HG02678 (cell line): ENCODE data around the gene RPL38.
A peak's percentile ranks its signal among the peaks of the same experiment; 100 is the strongest.
"Not testable (repeated sequence)": the region's sequence is repeated elsewhere in the genome, so short reads cannot be mapped to it uniquely, and the experiment has no call there.

Experiments
- ATAC-seq: cut with Tn5 transposase; IDR thresholded peaks from one replicate; pipeline ENCODE4 v1.9.1; 2021; ENCODE audit warnings: mild to moderate bottlenecking, moderate library complexity; ENCODE audit not compliant: unreplicated experiment

The RPL38 gene

GRCh38 chr17:74183411-74183810 is 20.1 kb upstream of the RPL38 start:
- ATAC-seq, result no peak

GRCh38 chr17:74185571-74186185 is 17.8 kb upstream of the RPL38 start:
- no peak for ATAC-seq

DNA sequence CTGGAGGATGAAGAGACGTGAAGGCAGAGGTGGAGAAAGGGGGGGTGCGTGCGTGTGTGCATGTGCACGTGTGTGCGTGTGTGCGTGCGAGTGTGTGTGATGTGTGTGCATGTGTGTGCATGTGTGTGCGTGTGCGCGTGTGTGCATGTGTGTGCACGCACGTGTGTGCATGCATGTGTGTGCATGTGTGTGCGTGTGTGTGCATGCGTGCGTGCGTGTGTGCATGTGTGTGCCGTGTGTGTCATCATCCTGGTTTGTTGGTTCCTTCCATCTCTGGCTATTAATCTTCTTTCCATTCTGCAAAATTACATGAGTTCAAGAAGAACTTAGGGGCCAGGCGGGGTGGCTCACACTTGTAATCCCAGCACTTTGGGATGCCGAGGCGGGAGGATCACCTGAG is 17.0 kb upstream of the RPL38 start:
- no peak for ATAC-seq

DNA sequence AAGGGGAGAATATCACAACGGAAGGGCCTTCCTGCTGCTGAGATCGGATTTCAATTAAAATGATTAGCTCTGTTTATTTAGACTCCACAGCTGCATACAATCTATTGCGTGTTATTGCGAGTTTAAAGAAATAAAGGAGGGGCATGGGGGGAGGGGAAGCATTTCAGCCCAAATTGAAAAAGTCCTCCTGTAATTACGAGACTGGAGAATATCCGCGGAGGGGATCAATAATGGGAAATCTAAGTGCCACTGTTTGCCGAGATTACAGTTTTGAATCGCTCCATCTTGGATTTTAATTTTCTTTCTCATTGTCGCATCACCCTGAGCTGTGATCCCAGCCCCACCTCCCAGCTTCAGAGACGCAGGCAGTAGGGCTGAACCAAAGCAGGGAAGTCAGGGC is 15.7 kb upstream of the RPL38 start:
- no peak for ATAC-seq

GRCh38 chr17:74188687-74189086 is 14.8 kb upstream of the RPL38 start:
- ATAC-seq, result not testable (repeated sequence)

DNA sequence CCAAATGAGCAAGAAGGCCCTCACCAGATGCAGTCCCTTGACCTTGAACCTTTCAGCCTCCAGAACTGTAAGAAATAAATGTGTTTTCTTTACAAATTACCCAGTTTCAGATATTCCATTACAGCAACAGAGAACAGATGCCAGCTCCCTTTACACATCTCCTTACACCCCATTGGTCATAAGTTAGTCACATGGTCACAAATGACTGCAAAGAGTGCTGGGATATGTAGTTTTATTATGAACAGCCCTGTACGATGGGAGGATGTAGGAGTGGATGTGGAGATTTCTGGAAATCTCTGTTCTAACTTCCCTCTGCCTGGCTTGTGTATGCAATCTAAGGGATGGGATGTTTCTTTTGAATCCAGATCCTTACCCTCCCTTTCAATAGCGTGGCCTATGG is 13.3 kb upstream of the RPL38 start:
- ATAC-seq, result peak; percentile 49

DNA sequence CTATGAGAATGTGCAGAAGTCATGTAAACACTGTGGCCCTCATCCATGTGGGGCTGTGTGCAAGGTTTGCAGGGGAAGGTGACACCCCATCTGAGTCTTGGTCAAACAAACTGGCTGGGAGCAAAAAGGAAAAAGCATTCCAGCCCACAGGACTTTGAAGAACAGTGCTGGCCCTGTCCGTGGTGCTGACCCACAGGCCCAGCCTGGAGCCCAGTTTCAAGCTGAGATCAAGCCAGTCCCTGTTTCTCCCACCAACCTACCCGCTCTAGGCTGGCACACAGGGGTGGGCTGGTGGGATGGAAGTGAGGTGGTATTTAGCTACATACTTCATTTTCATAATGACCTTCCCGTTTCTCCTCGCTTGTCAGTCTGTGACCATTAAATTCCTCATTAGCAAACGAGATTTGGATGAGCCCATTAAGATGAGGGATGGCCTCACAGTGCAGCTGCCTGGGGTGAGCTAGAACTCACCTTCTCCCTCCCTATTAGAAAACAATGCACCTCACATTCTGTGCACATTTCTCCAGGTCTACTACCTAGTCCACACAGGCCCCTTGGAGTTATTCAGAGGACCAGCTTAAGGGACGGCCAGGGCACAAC is 12.6 kb upstream of the RPL38 start:
- ATAC-seq, result no peak

DNA sequence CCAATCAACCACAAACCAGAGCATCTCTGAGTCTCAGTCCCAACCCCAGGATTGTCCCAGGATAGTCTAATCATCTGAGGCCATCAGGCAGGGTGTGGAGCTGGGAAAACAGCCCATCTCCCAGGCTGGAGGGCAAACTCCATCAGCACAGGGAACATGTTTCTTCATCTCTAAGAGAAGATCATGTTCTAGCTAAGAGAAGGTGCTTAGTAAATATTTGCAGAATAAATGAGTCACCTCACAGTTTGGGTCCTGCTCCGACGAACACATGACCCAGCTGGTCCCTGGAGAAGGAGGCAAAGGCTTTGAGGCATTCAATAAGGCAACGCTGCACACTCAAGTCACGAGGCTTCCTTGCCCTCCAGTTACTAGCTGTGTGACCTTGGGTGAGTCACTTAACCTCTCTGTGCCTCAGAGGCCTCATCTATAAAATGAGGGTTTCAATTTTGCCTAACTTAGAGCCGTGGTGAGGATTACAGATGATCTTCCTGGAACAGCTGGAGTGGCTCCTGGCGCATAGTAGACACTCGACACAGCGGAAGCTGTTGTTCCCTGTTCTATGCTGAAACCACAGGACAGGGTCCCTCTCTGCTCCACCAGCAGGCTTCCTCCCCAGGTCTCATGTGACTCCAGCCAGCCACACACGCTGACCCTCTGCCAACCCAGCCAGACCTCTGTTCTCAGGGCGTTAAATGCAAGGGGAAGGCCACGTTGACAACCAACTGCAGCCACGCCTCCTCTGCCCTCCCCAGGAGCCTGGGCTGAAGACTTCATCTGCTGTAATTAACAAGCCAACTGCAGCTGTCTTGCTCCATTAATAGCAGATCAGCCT is 10.3 kb upstream of the RPL38 start:
- ATAC-seq, result no peak

- ATAC-seq, result no peak
Observed at GRCh38 chr17:74194682-74195081, 8.8 kb upstream of the RPL38 start.

DNA sequence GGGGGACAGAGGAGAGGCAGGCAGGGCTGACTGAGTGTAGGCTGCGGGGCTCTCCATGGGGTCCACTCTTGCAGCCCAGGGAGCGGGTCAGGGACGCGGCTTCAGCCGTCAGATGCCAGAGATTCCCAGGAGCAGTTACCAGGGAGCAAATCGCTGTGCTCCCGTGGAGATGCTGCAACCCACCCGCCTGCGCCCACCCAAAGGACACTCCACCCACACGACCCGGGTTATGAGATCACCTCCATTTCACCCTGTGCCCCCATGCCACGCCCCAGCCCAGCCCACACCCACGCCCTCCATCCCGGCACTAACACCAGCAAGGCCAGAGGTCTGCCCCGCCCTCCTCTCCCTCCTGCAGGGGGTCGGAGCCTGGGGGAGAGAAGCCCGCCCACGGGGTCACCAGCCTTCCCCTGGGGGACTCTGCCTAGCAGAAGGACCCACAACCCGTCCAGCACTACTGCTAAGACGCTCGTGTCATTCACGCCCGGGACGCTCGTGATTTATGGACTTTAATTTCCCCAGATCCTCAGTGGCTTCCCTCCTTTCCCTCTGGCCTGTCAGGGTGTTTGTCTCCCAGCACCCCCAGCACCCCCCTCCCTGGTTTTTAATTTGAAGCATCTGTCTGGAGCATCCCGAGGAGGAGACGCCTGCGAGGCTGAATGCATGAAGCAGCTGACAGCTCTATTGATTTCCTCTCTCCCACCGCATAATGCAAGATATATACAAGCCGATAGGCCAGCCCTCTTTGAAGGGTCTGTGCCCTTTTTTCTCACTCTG is 6.7 kb upstream of the RPL38 start:
- no peak for ATAC-seq

DNA sequence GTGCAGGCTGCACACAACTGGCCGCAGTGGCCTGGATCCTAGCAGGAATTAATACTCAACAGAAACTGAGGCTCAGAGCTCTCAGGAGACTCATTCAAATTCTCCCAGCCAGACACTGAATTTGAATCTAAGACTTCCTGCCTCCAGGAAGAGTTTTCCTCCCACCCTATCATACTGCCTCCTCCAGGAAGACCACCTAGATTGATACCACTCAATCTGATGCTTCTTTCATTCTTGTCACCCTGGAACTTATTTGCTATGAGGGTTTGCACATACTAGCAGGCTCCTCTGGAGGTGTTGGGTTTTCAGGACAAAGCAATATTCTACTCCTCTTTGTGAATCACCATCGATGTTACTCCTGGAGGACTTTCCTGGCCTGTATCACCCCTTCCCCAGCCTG is 5.7 kb upstream of the RPL38 start:
- no peak for ATAC-seq

- ATAC-seq, result no peak
Observed at GRCh38 chr17:74198694-74199093, 4.8 kb upstream of the RPL38 start.

DNA sequence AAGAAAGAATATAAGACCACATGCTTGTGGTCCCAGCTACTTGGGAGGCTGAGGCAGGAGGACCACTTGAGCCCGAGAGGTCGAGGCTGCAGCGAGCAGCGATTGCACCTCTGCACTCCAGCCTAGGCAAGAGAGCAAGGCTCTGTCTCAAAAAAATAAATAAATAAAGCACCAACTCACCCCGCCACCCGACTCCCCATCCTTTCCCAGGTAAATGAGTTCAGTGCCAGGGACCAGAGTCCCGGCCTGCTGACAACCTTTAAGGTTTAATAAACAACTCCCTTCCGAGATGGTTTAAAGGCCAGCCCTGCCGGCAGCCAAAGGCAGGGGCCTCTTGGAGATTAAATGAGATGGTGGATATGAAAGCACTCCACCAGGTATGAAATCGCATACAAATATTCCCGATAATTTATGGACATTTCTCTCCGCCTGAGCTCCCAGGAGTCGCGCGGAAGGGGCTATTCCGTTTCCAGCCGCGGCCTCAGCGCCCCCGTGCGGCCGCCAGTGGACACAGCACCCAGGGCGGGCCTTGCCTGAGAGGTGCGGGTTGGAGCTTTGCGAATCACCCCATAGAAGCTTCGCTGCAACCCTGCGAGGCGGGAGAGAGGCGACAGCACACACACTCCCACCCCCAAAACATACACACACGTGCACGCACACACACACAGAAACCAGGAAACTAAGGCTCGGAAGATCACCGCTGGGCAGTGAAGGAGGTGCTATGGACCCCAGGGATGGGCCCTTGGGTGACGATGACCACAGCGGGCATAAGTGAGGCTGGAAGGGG is 4.0 kb upstream of the RPL38 start:
- no peak for ATAC-seq

- no peak for ATAC-seq
Observed at GRCh38 chr17:74200112-74200511, 3.4 kb upstream of the RPL38 start.

DNA sequence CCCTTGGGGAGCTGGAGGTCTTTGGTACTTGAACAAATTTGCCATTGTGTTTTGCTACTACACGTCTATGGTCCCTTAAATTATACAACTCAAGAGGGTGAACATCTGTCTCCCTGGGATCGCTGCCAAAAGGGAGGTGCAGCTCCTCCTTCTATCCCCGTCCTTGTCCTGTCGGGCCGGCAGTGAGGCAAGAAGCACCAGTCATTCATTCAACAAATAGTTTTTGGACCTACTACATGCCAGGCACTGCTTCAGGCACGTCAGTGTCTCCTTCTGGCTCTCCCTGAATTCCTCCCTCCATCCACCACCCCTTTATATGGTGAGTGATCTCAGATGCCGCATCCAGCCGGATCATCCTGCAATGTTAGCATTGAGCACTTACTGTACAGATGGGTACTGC is 2.2 kb upstream of the RPL38 start:
- ATAC-seq, result no peak

GRCh38 chr17:74201948-74202347 is 1.5 kb upstream of the RPL38 start:
- no peak for ATAC-seq

DNA sequence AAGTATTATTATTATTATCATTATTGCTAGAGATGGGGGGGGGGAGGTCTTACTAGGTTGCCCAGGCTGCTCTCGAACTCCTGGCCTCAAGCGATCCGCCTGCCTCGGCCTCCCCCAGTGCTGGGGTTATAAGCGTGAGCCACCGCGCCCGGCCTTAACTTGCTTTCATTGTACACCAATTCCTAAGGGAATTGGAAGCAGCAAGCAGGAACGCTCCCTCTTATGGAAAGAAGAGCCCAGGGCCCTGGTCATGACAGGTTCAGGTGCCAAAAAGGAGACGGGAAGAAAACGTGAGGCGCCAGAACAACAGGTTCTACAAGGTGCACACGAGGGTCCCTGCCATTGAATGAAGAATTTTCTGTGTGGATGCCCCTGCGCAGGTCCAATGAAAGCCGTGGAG is 540 bp upstream of the RPL38 start:
- ATAC-seq, result no peak

GRCh38 chr17:74204474-74204873 is 996 bp downstream of the RPL38 start:
- no peak for ATAC-seq

DNA sequence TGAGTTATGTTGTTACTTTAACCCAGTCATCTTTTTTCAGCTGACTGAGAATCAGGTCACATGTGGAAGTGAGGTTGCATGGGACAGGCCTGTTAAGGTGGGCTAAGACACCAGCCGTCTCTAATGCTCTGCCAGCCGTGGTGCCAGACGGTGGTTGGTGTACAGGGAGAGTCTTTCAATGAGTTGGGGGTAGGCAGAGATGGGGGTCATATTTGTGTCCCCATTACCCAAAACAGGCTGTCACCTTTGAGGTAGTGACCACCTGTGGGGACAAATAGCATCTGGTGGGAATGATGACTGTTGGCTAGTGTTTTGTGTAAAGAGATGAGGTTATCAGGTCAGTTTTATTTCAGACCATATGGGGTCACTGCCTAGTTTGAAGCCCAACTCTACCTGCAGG is 1.8 kb downstream of the RPL38 start:
- no peak for ATAC-seq

- ATAC-seq, result no peak
Observed at GRCh38 chr17:74206332-74206818, 2.9 kb downstream of the RPL38 start.
